HCT116 (cell line): ENCODE measurements around the gene PKHD1. TPM values are rescaled to one million over a fixed set of nuclear protein-coding genes. Genes with fewer than 3 reads are reported as not detected.

Experiments
- ATAC-seq: fragments of 200-7000 bp; cut with Tn5 transposase; 2 replicates; pipeline ENCODE4 v1.9.1; 2020; ENCODE audit warnings: mild to moderate bottlenecking, moderate library complexity
- BruUV-seq: library from RNA; stranded (reverse); fragments of 400-500 nt; replicated peaks from 2 replicates; lab custom pipeline; 2021; lab: Mats Ljungman, UMichigan
- CTCF ChIA-PET: fragments of 300-600 bp; sonication (Branson Sonifier 250); formaldehyde crosslinking; loops from one replicate; lab custom pipeline; 2021; ENCODE audit warnings: antibody characterized with exemption; lab: Charles Lee
- POLR2A ChIA-PET: fragments of 300-600, 350-600 bp; sonication (Branson Sonifier 250); formaldehyde crosslinking; loops from one replicate; lab custom pipeline; 2021; ENCODE audit warnings: antibody characterized with exemption; lab: Charles Lee
- RAD21 ChIA-PET, 2 experiments: fragments of 300-600 bp; sonication (Branson Sonifier 250); formaldehyde crosslinking; loops; one replicate each; lab custom pipeline; 2023; ENCODE audit warnings: low total read pairs in 2 of 2; ENCODE audit not compliant: uncharacterized antibody in 2 of 2, unreplicated experiment in 2 of 2, low non-redundant PET in 1 of 2; lab: Charles Lee
- DNase-seq: peaks from one replicate; pipeline ENCODE4 v3.0.0-alpha.2; 2010; ENCODE audit warnings: low read depth, low spot score
- H2AFZ ChIP-seq: fragments of 200-600 bp; shearing (Covaris generic), sonication (generic); 2 replicates; pipeline ENCODE4 v1.6.1; 2017; ENCODE audit warnings: low read depth, mixed run types, mixed read lengths, antibody characterized with exemption, low read length; ENCODE audit not compliant: poor library complexity, severe bottlenecking
- H3K27ac ChIP-seq: 2 replicates; pipeline ENCODE4 v1.5.1; 2012; ENCODE audit warnings: low read depth, low read length
- H3K27me3 ChIP-seq: fragments of 200-600 bp; sonication (generic); 2 replicates; pipeline ENCODE4 v1.6.1; 2016; ENCODE audit warnings: mixed run types, low read length, mixed read lengths; ENCODE audit not compliant: insufficient read depth
- H3K36me3 ChIP-seq, 2 experiments: fragments of 200-500 bp in 1 of 2; fragments of 200-600 bp in 1 of 2; sonication (Bioruptor generic) in 1 of 2; sonication (generic) in 1 of 2; 2 replicates each; pipeline versions ENCODE4 v1.5.1 to v1.6.1; 2014 to 2016; ENCODE audit warnings: low read length in 2 of 2, inconsistent platforms in 1 of 2, mixed read lengths in 1 of 2, mixed run types in 1 of 2; ENCODE audit not compliant: insufficient read depth in 2 of 2, control insufficient read depth in 1 of 2
- H3K4me1 ChIP-seq, 2 experiments: fragments of 200-600 bp in 1 of 2; sonication (generic) in 1 of 2; 2 replicates each; pipeline versions ENCODE4 v1.5.1 to v1.6.1; 2012 to 2017; ENCODE audit warnings: low read length in 2 of 2, inconsistent platforms in 1 of 2, mild to moderate bottlenecking in 1 of 2, mixed read lengths in 1 of 2, mixed run types in 1 of 2, moderate library complexity in 1 of 2; ENCODE audit not compliant: insufficient read depth in 2 of 2, control insufficient read depth in 1 of 2
- H3K4me2 ChIP-seq: fragments of 200-600 bp; sonication (generic); 2 replicates; pipeline ENCODE4 v1.6.1; 2017; ENCODE audit warnings: mixed run types, low read length, mixed read lengths
- H3K4me3 ChIP-seq, 2 experiments: fragments of 200-600 bp in 1 of 2; sonication (generic) in 1 of 2; replicated peaks in 1 of 2; 2 replicates each; pipeline ENCODE4 v1.5.1; 2011 to 2016; ENCODE audit warnings: low read length in 2 of 2, control low read depth in 1 of 2, low read depth in 1 of 2, mild to moderate bottlenecking in 1 of 2, mixed read lengths in 1 of 2, mixed run types in 1 of 2
- H3K79me2 ChIP-seq: fragments of 200-600 bp; sonication (generic); 2 replicates; pipeline ENCODE4 v1.6.1; 2017; ENCODE audit warnings: mild to moderate bottlenecking, mixed run types, low read length, moderate library complexity, mixed read lengths; ENCODE audit not compliant: insufficient read depth
- H3K9ac ChIP-seq: fragments of 200-600 bp; sonication (generic); 2 replicates; pipeline ENCODE4 v1.6.1; 2016; ENCODE audit warnings: low read length, mixed read lengths
- H3K9me2 ChIP-seq: fragments of 200-600 bp; sonication (generic), shearing (Covaris generic); 2 replicates; pipeline ENCODE4 v1.6.1; 2017; ENCODE audit warnings: mixed run types, mild to moderate bottlenecking, moderate library complexity; ENCODE audit not compliant: insufficient read depth
- H3K9me3 ChIP-seq, 2 experiments: fragments of 200-500 bp in 1 of 2; fragments of 200-600 bp in 1 of 2; sonication (Bioruptor generic) in 1 of 2; sonication (generic) in 1 of 2; 2 replicates each; pipeline ENCODE4 v1.6.1; 2014 to 2017; ENCODE audit warnings: low read length in 2 of 2, mixed read lengths in 2 of 2, inconsistent platforms in 1 of 2, low read depth in 1 of 2, mild to moderate bottlenecking in 1 of 2, mixed run types in 1 of 2, moderate library complexity in 1 of 2; ENCODE audit not compliant: control insufficient read depth in 1 of 2, insufficient read depth in 1 of 2
- H4K20me1 ChIP-seq: fragments of 200-600 bp; sonication (generic), shearing (Covaris generic); 2 replicates; pipeline ENCODE4 v1.6.1; 2017; ENCODE audit warnings: mixed run types, mild to moderate bottlenecking, moderate library complexity; ENCODE audit not compliant: insufficient read depth
- ATF3 ChIP-seq: IDR thresholded peaks from 2 replicates; pipeline ENCODE4 v1.6.1; 2012
- CBX3 ChIP-seq: IDR thresholded peaks from 2 replicates; pipeline ENCODE4 v1.6.1; 2012; ENCODE audit warnings: low read depth
- CEBPB ChIP-seq: IDR thresholded peaks from 2 replicates; pipeline ENCODE4 v1.6.1; 2012; ENCODE audit warnings: low read depth
- CTCF ChIP-seq, 3 experiments: fragments of 200-600 bp in 1 of 3; sonication (generic) in 1 of 3; IDR thresholded peaks in 2 of 3; conservative IDR thresholded peaks in 1 of 3; 2 replicates each; pipeline ENCODE4 v1.5.1; 2012 to 2017; ENCODE audit warnings: low read depth in 2 of 3, low read length in 2 of 3, antibody characterized with exemption in 1 of 3, borderline replicate concordance in 1 of 3, control low read depth in 1 of 3, mild to moderate bottlenecking in 1 of 3, mixed read lengths in 1 of 3, mixed run types in 1 of 3, moderate library complexity in 1 of 3; ENCODE audit not compliant: insufficient read depth in 1 of 3
- EGR1 ChIP-seq: IDR thresholded peaks from 2 replicates; pipeline ENCODE4 v1.6.1; 2012; ENCODE audit warnings: low read depth
- ELF1 ChIP-seq: IDR thresholded peaks from 2 replicates; pipeline ENCODE4 v1.6.1; 2012; ENCODE audit warnings: low read depth, borderline replicate concordance
- EZH2 ChIP-seq: fragments of 200-600 bp; sonication (generic); IDR thresholded peaks from 2 replicates; pipeline ENCODE4 v1.6.1; 2017; ENCODE audit warnings: antibody characterized with exemption, mixed run types
- FOSL1 ChIP-seq: IDR thresholded peaks from 2 replicates; pipeline ENCODE4 v1.6.1; 2012; ENCODE audit warnings: low read depth
- MAX ChIP-seq: IDR thresholded peaks from 2 replicates; pipeline ENCODE4 v1.6.1; 2012
- POLR2AphosphoS5 ChIP-seq: IDR thresholded peaks from 2 replicates; pipeline ENCODE4 v1.6.1; 2011; ENCODE audit warnings: mild to moderate bottlenecking, low read depth, low read length, moderate library complexity
- RAD21 ChIP-seq: IDR thresholded peaks from 2 replicates; pipeline ENCODE4 v1.6.1; 2012; ENCODE audit warnings: low read depth, mild to moderate bottlenecking
- SIN3A ChIP-seq: IDR thresholded peaks from 2 replicates; pipeline ENCODE4 v1.6.1; 2012; ENCODE audit warnings: low read depth
- SP1 ChIP-seq: IDR thresholded peaks from 2 replicates; pipeline ENCODE4 v1.6.1; 2012; ENCODE audit warnings: low read depth
- YY1 ChIP-seq: IDR thresholded peaks from 2 replicates; pipeline ENCODE4 v1.6.1; 2011; ENCODE audit warnings: low read length, low read depth, moderate library complexity, mild to moderate bottlenecking; ENCODE audit not compliant: insufficient replicate concordance; ENCODE audit errors: extremely low read depth
- ZBTB33 ChIP-seq: IDR thresholded peaks from 2 replicates; pipeline ENCODE4 v1.6.1; 2011; ENCODE audit warnings: mild to moderate bottlenecking, low read length, moderate library complexity; ENCODE audit not compliant: insufficient replicate concordance; ENCODE audit errors: extremely low read depth
- ZFX ChIP-seq: fragments of 450-650 bp; IDR thresholded peaks from 2 replicates; pipeline ENCODE4 v1.6.1; 2017
- intact Hi-C: fragments of 100-400 bp; cut with micrococcal nuclease; formaldehyde crosslinking; loops from 2 replicates; pipeline ENCODE4 v1.10.0; 2022
- total RNA-seq: library from RNA; stranded (reverse); gene quantifications from one replicate; pipeline ENCODE4 v1.2.1, GENCODE V29; 2021; ENCODE audit not compliant: unreplicated experiment

Gene PKHD1
- total RNA-seq, 1 experiment from 2014 or later, result not detected

GRCh38 chr6:51625566-51625965 is 461.8 kb downstream of the PKHD1 start:
- H3K4me3 ChIP-seq, result no peak overlapping the region
- RAD21 ChIA-PET, result no interaction called here
- DNase-seq (no peak), ATAC-seq (no peak)
- POLR2A ChIA-PET, result no interaction called here
- no peak for TF ChIP-seq YY1
- TF ChIP-seq ZBTB33, result no peak
- no peak for TF ChIP-seq POLR2AphosphoS5
- no peak for TF ChIP-seq CTCF (IDR thresholded peaks at IDR 0.05 in 2 of 3, conservative IDR thresholded peaks at IDR 0.05 in 1 of 3; ENCODE audit: borderline replicate concordance in 1 of 3, insufficient read depth in 1 of 3, low read depth in 2 of 3, low read length in 2 of 3)
- TF ChIP-seq CBX3, result no peak
- TF ChIP-seq CEBPB, result no peak
- no peak for TF ChIP-seq EGR1
- TF ChIP-seq RAD21, result no peak
- TF ChIP-seq SIN3A, result no peak
- TF ChIP-seq EZH2, result no peak
- no peak for TF ChIP-seq ZFX
- no peak for TF ChIP-seq SP1
- TF ChIP-seq FOSL1, result no peak
- TF ChIP-seq ATF3, result no peak
- TF ChIP-seq MAX, result no peak
- no peak for TF ChIP-seq ELF1
- H3K9ac ChIP-seq, result no peak overlapping the region
- H3K4me1 ChIP-seq, result no peaks in the 10 kb centered on the region
- no TSS peak for BruUV-seq
- H4K20me1 ChIP-seq, result no peaks in the 10 kb centered on the region; the same call in 1 of the 2 replicates
- no peaks in the 10 kb centered on the region for H3K79me2 ChIP-seq
- no peak overlapping the region for H3K27ac ChIP-seq
- H3K4me2 ChIP-seq, result no peak overlapping the region
- intact Hi-C loops, result no loop called here
- H3K9me3 ChIP-seq, result peaks cover 0 to 6% of the 10 kb centered on the region in 2 experiments; a peak in 2 of 4 replicates
- H2AFZ ChIP-seq, result no peak overlapping the region
- no peaks in the 10 kb centered on the region for H3K36me3 ChIP-seq
- H3K27me3 ChIP-seq, result no peaks in the 10 kb centered on the region
- CTCF ChIA-PET, result no interaction called here
- no peaks in the 10 kb centered on the region for H3K9me2 ChIP-seq
